Peyer's patch (tissue), 4 donors: Measurements from ENCODE around the gene OTOS. TPM values are rescaled to one million over a fixed set of nuclear protein-coding genes. Genes with fewer than 3 reads are reported as not detected.
A peak's percentile ranks its signal among the peaks of the same experiment; 100 is the strongest.

Experiments
- DNase-seq, 3 donors: peaks; one replicate each; pipeline ENCODE4 v3.0.0-alpha.2; 2017 to 2019
- H3K27ac ChIP-seq, 4 donors: fragments of 200-600 bp; sonication (generic); one replicate each; pipeline ENCODE4 v1.5.1; 2016 to 2019
- H3K27me3 ChIP-seq, 2 donors: fragments of 200-600 bp; sonication (generic); one replicate each; pipeline ENCODE4 v1.5.1; 2019
- H3K36me3 ChIP-seq, 3 donors: fragments of 200-600 bp; sonication (generic); one replicate each; pipeline ENCODE4 v1.5.1; 2016 to 2019
- H3K4me1 ChIP-seq, 4 donors: fragments of 200-600 bp; sonication (generic); one replicate each; pipeline ENCODE4 v1.5.1; 2016 to 2019
- H3K4me3 ChIP-seq, 4 donors: fragments of 200-600 bp; sonication (generic); 1 replicate in 3 of 4; 2 replicates in 1 of 4; pipeline ENCODE4 v1.5.1; 2016 to 2019; ENCODE audit warnings: mild to moderate bottlenecking in 1 of 4
- H3K9me3 ChIP-seq, 4 donors: fragments of 200-600 bp; sonication (generic); one replicate each; pipeline ENCODE4 v1.5.1; 2016 to 2019; ENCODE audit warnings: mild to moderate bottlenecking in 1 of 4
- CTCF ChIP-seq, 6 experiments: fragments of 450-650 bp in 4 of 6; fragments of 200-600 bp in 2 of 6; sonication (generic) in 1 of 6; IDR thresholded peaks; one replicate each; pipeline ENCODE4 v1.5.1; 2017 to 2019; ENCODE audit warnings: antibody characterized with exemption in 6 of 6, mild to moderate bottlenecking in 3 of 6, moderate library complexity in 1 of 6
- POLR2A ChIP-seq, 2 donors: fragments of 450-650 bp; IDR thresholded peaks; one replicate each; pipeline ENCODE4 v1.5.1; 2017; ENCODE audit warnings: antibody characterized with exemption in 2 of 2, mild to moderate bottlenecking in 2 of 2, moderate library complexity in 2 of 2
- total RNA-seq, 4 donors: library from RNA; depleted of rRNA; stranded (reverse); fragments of >200 nt; gene quantifications; one replicate each; pipeline ENCODE4 v1.1.0, GENCODE V29; 2016

The OTOS gene
- not detected for total RNA-seq

- Histone ChIP-seq H3K4me1 (peaks cover 0 to 10% (median under 1%) of the 10 kb centered on the region in 4 donors), H3K9me3 (no peaks in the 10 kb centered on the region), H3K27ac (no peak within 1 kb of the TSS), H3K4me3 (no peak within 1 kb of the TSS), H3K27me3 (no peaks in the 10 kb centered on the region), H3K36me3 (no peaks in the 10 kb centered on the region)
- TF ChIP-seq CTCF (IDR thresholded peaks at IDR 0.05) (no peak), POLR2A (IDR thresholded peaks at IDR 0.05) (no peak)
- DNase-seq, result peak in 1 of 3 donors; percentile 7
Observed at GRCh38 chr2:240140511-240140910, at the start of gene OTOS. TSS of gene OTOS (minus strand) at chr2:240140658. CDS start at chr2:240140326, 332 bp downstream.

GRCh38 chr2:240189686-240190085 lies 49.2 kb upstream of the OTOS start:
- H3K27ac ChIP-seq, result no peak overlapping the region
- H3K36me3 ChIP-seq, result no peaks in the 10 kb centered on the region
- no peak for TF ChIP-seq POLR2A (IDR thresholded peaks at IDR 0.05)
- no peak for TF ChIP-seq CTCF (IDR thresholded peaks at IDR 0.05)
- no peaks in the 10 kb centered on the region for H3K4me1 ChIP-seq
- no peaks in the 10 kb centered on the region for H3K9me3 ChIP-seq
- DNase-seq, result no peak
- no peak overlapping the region for H3K4me3 ChIP-seq
- H3K27me3 ChIP-seq, result no peaks in the 10 kb centered on the region

GRCh38 chr2:240187989-240188590 lies 47.6 kb upstream of the OTOS start:
- no peaks in the 10 kb centered on the region for H3K36me3 ChIP-seq
- no peak overlapping the region for H3K27ac ChIP-seq
- no peaks in the 10 kb centered on the region for H3K4me1 ChIP-seq
- TF ChIP-seq CTCF (IDR thresholded peaks at IDR 0.05) (no peak), POLR2A (IDR thresholded peaks at IDR 0.05) (no peak)
- DNase-seq, result no peak
- H3K4me3 ChIP-seq, result no peak overlapping the region
- no peaks in the 10 kb centered on the region for H3K9me3 ChIP-seq
- H3K27me3 ChIP-seq, result no peaks in the 10 kb centered on the region

GRCh38 chr2:240186191-240186725 lies 45.8 kb upstream of the OTOS start:
- Histone ChIP-seq H3K4me3 (no peak overlapping the region), H3K27ac (no peak overlapping the region), H3K27me3 (no peaks in the 10 kb centered on the region), H3K9me3 (no peaks in the 10 kb centered on the region), H3K4me1 (no peaks in the 10 kb centered on the region), H3K36me3 (no peaks in the 10 kb centered on the region)
- no peak for DNase-seq
- no peak for TF ChIP-seq POLR2A (IDR thresholded peaks at IDR 0.05)
- TF ChIP-seq CTCF (IDR thresholded peaks at IDR 0.05), result no peak

GRCh38 chr2:240184656-240185055 lies 44.2 kb upstream of the OTOS start:
- no peaks in the 10 kb centered on the region for H3K36me3 ChIP-seq
- H3K4me1 ChIP-seq, result no peaks in the 10 kb centered on the region
- no peak overlapping the region for H3K4me3 ChIP-seq
- no peak overlapping the region for H3K27ac ChIP-seq
- TF ChIP-seq CTCF (IDR thresholded peaks at IDR 0.05) (no peak), POLR2A (IDR thresholded peaks at IDR 0.05) (no peak)
- no peak for DNase-seq
- H3K27me3 ChIP-seq, result no peaks in the 10 kb centered on the region
- no peaks in the 10 kb centered on the region for H3K9me3 ChIP-seq
